CD4-positive, alpha-beta memory T cell (primary cell): ENCODE results near the gene SLC35F1. TPM values are rescaled to one million over a fixed set of nuclear protein-coding genes. Genes with fewer than 3 reads are reported as not detected.

Source experiments
- CTCF ChIA-PET: fragments of 350-600 bp; sonication (Branson Sonifier 250); formaldehyde crosslinking; loops from one replicate; lab custom pipeline; 2021; ENCODE audit warnings: inconsistent platforms; ENCODE audit not compliant: partially characterized antibody; lab: Charles Lee
- POLR2A ChIA-PET: fragments of 350-600 bp; sonication (Branson Sonifier 250); formaldehyde crosslinking; loops from one replicate; lab custom pipeline; 2021; ENCODE audit not compliant: partially characterized antibody; lab: Charles Lee
- DNase-seq, 5 donors: peaks; one replicate each; pipeline versions ENCODE4 v3.0.0 to v3.0.0-alpha.2; 2020 to 2022; ENCODE audit warnings: mixed read lengths in 1 of 5
- H3K27ac ChIP-seq: one replicate; pipeline ENCODE4 v1.7.0; 2013; ENCODE audit warnings: low read depth, low read length
- H3K27me3 ChIP-seq: 2 replicates; pipeline ENCODE4 v1.7.0; 2013; ENCODE audit warnings: mild to moderate bottlenecking, low read length, moderate library complexity; ENCODE audit not compliant: insufficient read depth
- H3K36me3 ChIP-seq: 2 replicates; pipeline ENCODE4 v1.7.0; 2013; ENCODE audit warnings: mild to moderate bottlenecking, low read length, moderate library complexity; ENCODE audit not compliant: insufficient read depth
- H3K4me1 ChIP-seq: 2 replicates; pipeline ENCODE4 v1.7.0; 2013; ENCODE audit warnings: mild to moderate bottlenecking, low read length, moderate library complexity; ENCODE audit not compliant: insufficient read depth
- H3K4me3 ChIP-seq, 2 donors: one replicate each; pipeline ENCODE4 v1.7.0; 2013; ENCODE audit warnings: low read length in 2 of 2, mild to moderate bottlenecking in 1 of 2
- H3K9me3 ChIP-seq, 2 donors: one replicate each; pipeline ENCODE4 v1.7.0; 2013; ENCODE audit warnings: low read length in 2 of 2, control low read depth in 1 of 2; ENCODE audit not compliant: control insufficient read depth in 1 of 2
- H3K27ac Mint-ChIP-seq, 7 donors: one replicate each; pipeline ENCODE4 v1.8.0; 2020 to 2021; ENCODE audit warnings: mixed read lengths in 7 of 7, mild to moderate bottlenecking in 6 of 7, inconsistent platforms in 3 of 7, moderate library complexity in 3 of 7
- H3K27me3 Mint-ChIP-seq, 2 donors: one replicate each; pipeline ENCODE4 v1.8.0; 2020 to 2021; ENCODE audit warnings: mixed read lengths in 2 of 2
- H3K36me3 Mint-ChIP-seq, 2 donors: one replicate each; pipeline ENCODE4 v1.8.0; 2020 to 2021; ENCODE audit warnings: mixed read lengths in 2 of 2, inconsistent platforms in 1 of 2, mild to moderate bottlenecking in 1 of 2
- H3K4me1 Mint-ChIP-seq, 4 donors: one replicate each; pipeline ENCODE4 v1.8.0; 2020 to 2021; ENCODE audit warnings: mixed read lengths in 4 of 4, mild to moderate bottlenecking in 1 of 4
- H3K4me3 Mint-ChIP-seq, 8 donors: one replicate each; pipeline ENCODE4 v1.8.0; 2020 to 2021; ENCODE audit warnings: mixed read lengths in 8 of 8, mild to moderate bottlenecking in 7 of 8, moderate library complexity in 6 of 8, inconsistent platforms in 3 of 8
- H3K9me3 Mint-ChIP-seq, 8 donors: one replicate each; pipeline ENCODE4 v1.8.0; 2020 to 2021; ENCODE audit warnings: mixed read lengths in 8 of 8, mild to moderate bottlenecking in 5 of 8, inconsistent platforms in 3 of 8, moderate library complexity in 1 of 8
- intact Hi-C: fragments of 100-400 bp; cut with micrococcal nuclease; formaldehyde crosslinking; loops from one replicate; pipeline ENCODE4 v1.15.1; 2023
- polyA plus RNA-seq, 2 donors: library from polyadenylated mRNA; unstranded; fragments of 300-500 nt; fragmentation: Illumina TruSeq; gene quantifications; one replicate each; pipeline ENCODE4 v1.2.3, GENCODE V29; 2021
- total RNA-seq, 2 experiments: library from RNA; stranded (reverse); gene quantifications; one replicate each; pipeline ENCODE4 v1.2.3, GENCODE V29; 2021

The SLC35F1 gene
- total and polyA plus RNA-seq, 4 experiments from 2014 or later: not detected

- no peak overlapping the region for H3K27ac Mint-ChIP-seq
- peaks cover 0 to 2% (median 0%) of the 10 kb centered on the region in 4 donors for H3K4me1 Mint-ChIP-seq
- intact Hi-C loops: no loop called here
- Histone ChIP-seq H3K4me3 (no peak overlapping the region), H3K27me3 (no peaks in the 10 kb centered on the region), H3K27ac (no peak overlapping the region), H3K9me3 (no peaks in the 10 kb centered on the region), H3K36me3 (no peaks in the 10 kb centered on the region), H3K4me1 (no peaks in the 10 kb centered on the region)
- POLR2A ChIA-PET: no interaction called here
- no peak overlapping the region for H3K4me3 Mint-ChIP-seq
- CTCF ChIA-PET: no interaction called here
- H3K27me3 Mint-ChIP-seq: peaks cover 4 to 15% of the 10 kb centered on the region in 2 donors
- H3K9me3 Mint-ChIP-seq: no peaks in the 10 kb centered on the region
- no peak for DNase-seq
- H3K36me3 Mint-ChIP-seq: no peaks in the 10 kb centered on the region
These were observed 254.3 kb downstream of the SLC35F1 start for GRCh38 chr6:118161343-118161742.

GRCh38 chr6:118163542-118163941, 256.5 kb downstream of the SLC35F1 start:
- H3K27me3 ChIP-seq: no peaks in the 10 kb centered on the region
- ChIA-PET POLR2A (no interaction called here), CTCF (no interaction called here)
- no peaks in the 10 kb centered on the region for H3K36me3 Mint-ChIP-seq
- H3K9me3 Mint-ChIP-seq: no peaks in the 10 kb centered on the region
- no peak overlapping the region for H3K27ac ChIP-seq
- intact Hi-C loops: no loop called here
- no peaks in the 10 kb centered on the region for H3K9me3 ChIP-seq
- H3K36me3 ChIP-seq: no peaks in the 10 kb centered on the region
- peaks cover 0 to 2% (median 0%) of the 10 kb centered on the region in 4 donors for H3K4me1 Mint-ChIP-seq
- no peak overlapping the region for H3K4me3 Mint-ChIP-seq
- no peaks in the 10 kb centered on the region for H3K4me1 ChIP-seq
- H3K27ac Mint-ChIP-seq: no peak overlapping the region
- H3K4me3 ChIP-seq: no peak overlapping the region
- peaks cover 4 to 12% of the 10 kb centered on the region in 2 donors for H3K27me3 Mint-ChIP-seq
- DNase-seq: no peak

- Mint-ChIP-seq H3K4me3 (no peak overlapping the region), H3K27me3 (peaks cover 0 to 16% of the 10 kb centered on the region in 2 donors), H3K36me3 (no peaks in the 10 kb centered on the region), H3K9me3 (no peaks in the 10 kb centered on the region), H3K27ac (no peak overlapping the region), H3K4me1 (no peaks in the 10 kb centered on the region)
- Histone ChIP-seq H3K4me3 (no peak overlapping the region), H3K9me3 (no peaks in the 10 kb centered on the region), H3K4me1 (no peaks in the 10 kb centered on the region), H3K36me3 (no peaks in the 10 kb centered on the region), H3K27me3 (no peaks in the 10 kb centered on the region), H3K27ac (no peak overlapping the region)
- DNase-seq: no peak
- intact Hi-C loops: no loop called here
- ChIA-PET CTCF (no interaction called here), POLR2A (no interaction called here)
These were observed 258.4 kb downstream of the SLC35F1 start for GRCh38 chr6:118165500-118165899.

GRCh38 chr6:118168421-118168820, 261.4 kb downstream of the SLC35F1 start:
- Mint-ChIP-seq H3K36me3 (no peaks in the 10 kb centered on the region), H3K27ac (no peak overlapping the region), H3K4me3 (no peak overlapping the region), H3K4me1 (no peaks in the 10 kb centered on the region), H3K27me3 (peaks cover 0 to 13% of the 10 kb centered on the region in 2 donors), H3K9me3 (peaks cover 0 to 7% (median 1%) of the 10 kb centered on the region in 8 donors)
- Histone ChIP-seq H3K4me3 (no peak overlapping the region), H3K27me3 (no peaks in the 10 kb centered on the region), H3K9me3 (no peaks in the 10 kb centered on the region), H3K36me3 (no peaks in the 10 kb centered on the region), H3K27ac (no peak overlapping the region), H3K4me1 (no peaks in the 10 kb centered on the region)
- ChIA-PET POLR2A (no interaction called here), CTCF (no interaction called here)
- DNase-seq: no peak
- intact Hi-C loops: no loop called here

- no peaks in the 10 kb centered on the region for H3K27me3 ChIP-seq
- POLR2A ChIA-PET: no interaction called here
- Mint-ChIP-seq H3K36me3 (no peaks in the 10 kb centered on the region), H3K4me1 (no peaks in the 10 kb centered on the region), H3K27ac (no peak overlapping the region), H3K9me3 (peaks cover 0 to 21% (median 15%) of the 10 kb centered on the region in 8 donors), H3K4me3 (no peak overlapping the region), H3K27me3 (peaks cover 1 to 16% of the 10 kb centered on the region in 2 donors)
- H3K36me3 ChIP-seq: no peaks in the 10 kb centered on the region
- DNase-seq: no peak
- CTCF ChIA-PET: no interaction called here
- no peaks in the 10 kb centered on the region for H3K4me1 ChIP-seq
- no peak overlapping the region for H3K27ac ChIP-seq
- intact Hi-C loops: no loop called here
- H3K9me3 ChIP-seq: no peaks in the 10 kb centered on the region
- no peak overlapping the region for H3K4me3 ChIP-seq
These were observed 264.8 kb downstream of the SLC35F1 start for GRCh38 chr6:118171852-118172251.

- CTCF ChIA-PET: no interaction called here
- POLR2A ChIA-PET: no interaction called here
- no peak for DNase-seq
- intact Hi-C loops: no loop called here
- Histone ChIP-seq H3K4me1 (no peaks in the 10 kb centered on the region), H3K27me3 (no peaks in the 10 kb centered on the region), H3K27ac (no peak overlapping the region), H3K9me3 (no peaks in the 10 kb centered on the region), H3K36me3 (no peaks in the 10 kb centered on the region), H3K4me3 (no peak overlapping the region)
- Mint-ChIP-seq H3K9me3 (peaks cover 0 to 21% (median 15%) of the 10 kb centered on the region in 8 donors), H3K36me3 (no peaks in the 10 kb centered on the region), H3K4me3 (no peak overlapping the region), H3K27ac (no peak overlapping the region), H3K27me3 (peaks cover 1 to 8% of the 10 kb centered on the region in 2 donors), H3K4me1 (no peaks in the 10 kb centered on the region)
These were observed 267.0 kb downstream of the SLC35F1 start for GRCh38 chr6:118174071-118174470.

- intact Hi-C loops: no loop called here
- ChIA-PET CTCF (no interaction called here), POLR2A (no interaction called here)
- Mint-ChIP-seq H3K27me3 (peaks cover 3 to 6% of the 10 kb centered on the region in 2 donors), H3K4me1 (no peaks in the 10 kb centered on the region), H3K9me3 (peaks cover 0 to 20% (median 15%) of the 10 kb centered on the region in 8 donors), H3K36me3 (no peaks in the 10 kb centered on the region), H3K27ac (no peak overlapping the region), H3K4me3 (no peak overlapping the region)
- DNase-seq: no peak
- Histone ChIP-seq H3K4me1 (no peaks in the 10 kb centered on the region), H3K27ac (no peak overlapping the region), H3K27me3 (no peaks in the 10 kb centered on the region), H3K9me3 (no peaks in the 10 kb centered on the region), H3K4me3 (no peak overlapping the region), H3K36me3 (no peaks in the 10 kb centered on the region)
These were observed 270.7 kb downstream of the SLC35F1 start for GRCh38 chr6:118177720-118178119.

- ChIA-PET POLR2A (no interaction called here), CTCF (no interaction called here)
- no peaks in the 10 kb centered on the region for H3K4me1 ChIP-seq
- H3K9me3 ChIP-seq: no peaks in the 10 kb centered on the region
- no peaks in the 10 kb centered on the region for H3K27me3 ChIP-seq
- H3K36me3 Mint-ChIP-seq: no peaks in the 10 kb centered on the region
- no peak for DNase-seq
- intact Hi-C loops: no loop called here
- peaks cover 4 to 6% of the 10 kb centered on the region in 2 donors for H3K27me3 Mint-ChIP-seq
- no peak overlapping the region for H3K27ac Mint-ChIP-seq
- H3K27ac ChIP-seq: no peak overlapping the region
- no peaks in the 10 kb centered on the region for H3K4me1 Mint-ChIP-seq
- no peaks in the 10 kb centered on the region for H3K36me3 ChIP-seq
- H3K4me3 ChIP-seq: no peak overlapping the region
- no peak overlapping the region for H3K4me3 Mint-ChIP-seq
- H3K9me3 Mint-ChIP-seq: peaks cover 0 to 8% (median 7%) of the 10 kb centered on the region in 8 donors
These were observed 272.0 kb downstream of the SLC35F1 start for GRCh38 chr6:118179048-118179447.
